ENCODE results near the gene PAPPA2. TPM values are rescaled to one million over a fixed set of nuclear protein-coding genes. Genes with fewer than 3 reads are reported as not detected.
A peak's percentile ranks its signal among the peaks of the same experiment; 100 is the strongest.

PAPPA2 gene
- total RNA-seq, 1 experiment from 2014 or later = 0.81 TPM

- H3K4ac ChIP-seq (ENCODE audit: low read depth, low read length) = no peak overlapping the region
- WGBS (ENCODE audit: extremely low coverage, insufficient read length, low lambda C conversion rate) = no CpG with 5 or more reads among the region's 5 CpGs
- H3K56ac ChIP-seq (ENCODE audit: insufficient read length, low read depth, low read length) = no peak overlapping the region
- Mint-ChIP-seq H3K27me3 (ENCODE audit: low read depth) (peaks cover 3% of the 10 kb centered on the region), H3K9me3 (no peaks in the 10 kb centered on the region; a peak in 1 of 5 replicates), H3K27ac (no peak overlapping the region), H3K4me3 (no peak overlapping the region), H3K4me1 (peaks cover 17 to 19% of the 10 kb centered on the region in 2 experiments), H3K36me3 (ENCODE audit: insufficient read depth in 1 of 3, low read depth in 3 of 3) (no peaks in the 10 kb centered on the region; a peak in 1 of 7 replicates)
- H2BK12ac ChIP-seq (ENCODE audit: insufficient read length, low read depth, low read length) = no peak overlapping the region
- no peak overlapping the region for H2BK120ac ChIP-seq (ENCODE audit: low read depth, low read length, poor library complexity, severe bottlenecking)
- peak; percentile 68 for DNase-seq
- no peak overlapping the region for H4K8ac ChIP-seq (replicated peaks; ENCODE audit: insufficient read length, low read depth, low read length)
- no peak overlapping the region for H3K18ac ChIP-seq (ENCODE audit: insufficient read length, low read depth, low read length)
- no peak overlapping the region for H3K23ac ChIP-seq (ENCODE audit: insufficient read length, low read depth, low read length)
- H4K91ac ChIP-seq (ENCODE audit: insufficient read length, low read depth, low read length) = no peak overlapping the region
- no peak overlapping the region for H2BK15ac ChIP-seq (ENCODE audit: low read depth, low read length)
- H3T11ph ChIP-seq (ENCODE audit: low read length) = no peak overlapping the region
- no peaks in the 10 kb centered on the region for H3K9me3 ChIP-seq (ENCODE audit: control insufficient read depth, low read depth, low read length)
- H3K4me2 ChIP-seq (ENCODE audit: insufficient read depth, insufficient read length, low read length) = no peak overlapping the region
- no peak overlapping the region for H2BK5ac ChIP-seq (ENCODE audit: insufficient read length, low read length)
- H3K4me1 ChIP-seq (ENCODE audit: insufficient read depth, low read length) = no peaks in the 10 kb centered on the region
- no peak overlapping the region for H2BK20ac ChIP-seq (ENCODE audit: low read depth, low read length, poor library complexity, severe bottlenecking)
- no peak overlapping the region for H2AK5ac ChIP-seq (ENCODE audit: insufficient read length, low read length)
- no peaks in the 10 kb centered on the region for H3K27me3 ChIP-seq (ENCODE audit: insufficient read depth, low read length)
- H3K14ac ChIP-seq (ENCODE audit: insufficient read depth, low read length) = no peak overlapping the region
- H3K79me1 ChIP-seq (ENCODE audit: insufficient read depth, low read depth, low read length, poor library complexity, severe bottlenecking) = no peaks in the 10 kb centered on the region
- TF ChIP-seq CTCF (conservative IDR thresholded peaks at IDR 0.05) = peak; percentile 93
- H3K79me2 ChIP-seq (ENCODE audit: insufficient read depth, low read length) = no peaks in the 10 kb centered on the region
- no peak overlapping the region for H3K9ac ChIP-seq (ENCODE audit: extremely low read depth, insufficient read length, low read length)
- no peak overlapping the region for H4K5ac ChIP-seq (ENCODE audit: insufficient read length, low read depth, low read length)
- H3K23me2 ChIP-seq (ENCODE audit: insufficient read length, low read depth, low read length, poor library complexity, severe bottlenecking) = no peaks in the 10 kb centered on the region
- H4K20me1 ChIP-seq (ENCODE audit: control insufficient read depth, insufficient read depth, insufficient read length) = no peaks in the 10 kb centered on the region
- no peak overlapping the region for H2AFZ ChIP-seq (ENCODE audit: low read length)
- H3K27ac ChIP-seq (ENCODE audit: insufficient read length, low read depth, low read length) = no peak overlapping the region
Observed at GRCh38 chr1:176559878-176560277, 96.9 kb downstream of the PAPPA2 start.
